Activated naive CD4-positive, alpha-beta T cell treated with anti-CD3 and anti-CD28 coated beads, Interleukin-2, amount 50 U/mL, for 16 hours (primary cell): ENCODE measurements around the gene WNT16.
"Not testable (repeated sequence)": the region's sequence is repeated elsewhere in the genome, so short reads cannot be mapped to it uniquely, and the experiment has no call there.

Experiments used
- DNase-seq: peaks from one replicate; pipeline ENCODE4 v3.0.0-alpha.2; 2020

The WNT16 gene

DNA sequence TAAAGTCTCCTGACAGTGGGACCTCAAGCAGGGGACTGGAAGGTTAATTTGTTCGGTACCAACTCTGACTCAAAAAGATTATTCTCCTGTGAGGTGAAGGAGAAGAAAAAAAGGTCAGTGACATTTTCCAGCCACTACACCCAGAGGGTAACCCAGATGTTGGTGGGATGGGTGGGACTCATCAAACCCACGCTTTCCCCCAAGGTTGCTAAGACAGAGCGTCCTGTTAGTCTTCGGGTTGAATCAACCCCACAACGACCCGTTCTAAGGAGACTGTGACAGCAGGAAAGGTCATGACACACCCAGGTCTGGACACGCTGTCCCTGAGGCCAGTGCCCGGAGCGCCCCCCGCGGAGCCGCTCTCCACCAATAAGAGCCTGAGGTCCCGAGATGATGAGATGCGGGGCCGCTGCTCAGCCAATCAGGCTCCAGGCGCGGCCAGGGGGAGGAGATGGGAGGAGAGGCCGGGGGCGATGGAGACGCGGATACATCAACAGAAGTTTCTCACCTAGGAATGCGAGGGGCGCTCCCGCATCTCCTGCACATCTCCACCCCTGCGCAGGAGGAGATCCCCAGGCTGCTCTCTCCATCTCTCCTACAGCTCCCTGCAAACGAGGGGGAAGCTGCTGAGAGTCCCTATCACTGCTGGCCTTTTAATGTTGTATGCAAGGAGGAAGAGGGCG lies at the start of gene WNT16:
Gene WNT16 (plus strand): TSS at position 493 of the 683 bp plus-strand sequence. CDS start 293 bp downstream, outside the sequence.
- no peak for DNase-seq

GRCh38 chr7:121279060-121279620 lies 49.7 kb upstream of the WNT16 start:
- no peak for DNase-seq

- no peak for DNase-seq
Measured at GRCh38 chr7:121279822-121280221, 49.0 kb upstream of the WNT16 start.

DNA sequence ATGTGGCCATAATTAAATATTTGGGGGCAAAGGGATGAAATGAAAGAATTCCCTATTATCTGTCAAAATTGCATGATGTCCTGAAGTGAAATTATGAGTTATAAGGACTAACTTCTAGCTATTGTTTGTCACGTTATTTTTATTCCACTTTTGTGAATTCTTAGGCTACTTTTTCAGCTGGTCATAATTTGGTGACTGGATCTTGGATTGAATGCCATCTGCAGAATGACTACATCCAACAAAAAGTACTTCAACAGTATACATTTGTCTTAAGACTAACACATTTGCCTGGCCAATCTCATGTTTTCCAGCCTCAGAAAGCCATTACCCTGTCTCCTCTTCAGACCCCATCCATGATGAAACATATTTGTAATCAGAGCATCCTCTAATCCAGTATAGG lies 48.1 kb upstream of the WNT16 start:
- DNase-seq: no peak

- DNase-seq: no peak
Measured at GRCh38 chr7:121282129-121282528, 46.7 kb upstream of the WNT16 start.

DNA sequence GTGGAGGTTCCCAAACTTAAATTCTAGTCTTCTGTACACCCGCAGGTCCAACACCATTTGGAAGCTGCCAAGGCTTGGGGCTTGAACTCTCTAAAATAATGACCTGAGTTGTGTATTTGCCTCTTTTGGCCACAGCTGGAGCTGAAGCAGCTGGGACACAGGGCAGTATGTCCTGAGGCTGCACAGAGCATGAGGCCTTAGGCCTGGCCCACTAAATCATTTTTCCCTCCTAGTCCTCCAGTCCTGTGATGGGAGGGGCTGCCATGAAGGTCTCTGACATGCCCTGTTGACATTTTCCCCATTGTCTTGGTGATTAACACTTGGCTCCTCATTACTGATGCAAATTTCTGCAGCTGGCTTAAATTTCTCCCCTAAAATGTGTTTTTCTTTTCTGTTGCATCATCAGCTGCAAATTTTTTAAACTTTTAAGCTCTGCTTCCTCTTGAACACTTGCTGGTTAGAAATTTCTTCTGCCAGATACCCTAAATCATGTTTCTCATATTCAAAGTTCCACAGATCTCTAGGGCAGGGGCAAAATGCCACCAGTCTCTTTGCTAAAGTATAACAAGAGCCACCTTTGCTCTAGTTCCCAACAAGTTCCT lies 43.6 kb upstream of the WNT16 start:
- DNase-seq: no peak

GRCh38 chr7:121286186-121286585 lies 42.6 kb upstream of the WNT16 start:
- no peak for DNase-seq

DNA sequence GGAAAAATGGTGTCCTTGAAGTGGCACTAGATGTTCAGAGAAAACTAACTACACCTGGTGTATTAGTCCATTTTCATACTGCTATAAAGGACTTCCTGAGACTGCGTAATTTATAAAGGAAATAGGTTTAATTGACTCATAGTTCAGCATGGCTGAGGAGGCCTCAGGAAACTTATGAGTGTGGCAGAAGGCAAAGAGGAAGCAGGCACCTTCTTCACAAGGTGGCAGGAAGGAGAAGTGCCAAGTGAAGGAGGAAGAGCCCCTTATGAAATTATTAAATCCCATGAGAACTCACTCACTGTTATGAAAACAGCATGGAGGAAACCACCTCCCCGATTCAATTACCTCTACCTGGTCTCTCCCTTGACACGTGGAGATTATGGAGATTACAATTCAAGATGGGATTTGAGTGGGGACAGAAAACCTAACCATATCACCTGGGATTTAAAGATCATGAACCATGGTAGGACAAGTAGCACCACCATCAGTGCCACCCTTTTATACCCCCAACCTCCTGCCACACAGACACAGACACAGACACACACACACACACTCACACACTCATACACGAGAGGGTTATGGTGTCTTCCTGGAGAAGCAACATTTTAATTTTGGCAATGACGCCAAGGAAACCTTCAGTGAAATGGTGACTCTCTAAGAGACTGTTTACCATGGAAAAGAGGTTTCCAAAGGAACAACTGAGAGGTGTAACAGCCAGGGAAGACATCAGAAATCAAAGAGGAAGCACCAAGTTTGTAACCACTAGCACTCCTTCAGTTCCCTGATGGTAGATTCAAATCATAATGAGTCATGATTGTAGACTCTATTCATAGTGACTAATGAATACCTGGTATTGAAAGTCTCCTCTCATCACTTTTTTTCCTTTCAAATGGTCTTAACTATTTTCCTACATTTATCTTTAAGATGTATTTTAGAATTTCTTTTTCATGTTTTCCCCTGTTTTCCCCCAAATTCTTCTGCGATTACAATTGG lies 41.8 kb upstream of the WNT16 start:
- no peak for DNase-seq

DNA sequence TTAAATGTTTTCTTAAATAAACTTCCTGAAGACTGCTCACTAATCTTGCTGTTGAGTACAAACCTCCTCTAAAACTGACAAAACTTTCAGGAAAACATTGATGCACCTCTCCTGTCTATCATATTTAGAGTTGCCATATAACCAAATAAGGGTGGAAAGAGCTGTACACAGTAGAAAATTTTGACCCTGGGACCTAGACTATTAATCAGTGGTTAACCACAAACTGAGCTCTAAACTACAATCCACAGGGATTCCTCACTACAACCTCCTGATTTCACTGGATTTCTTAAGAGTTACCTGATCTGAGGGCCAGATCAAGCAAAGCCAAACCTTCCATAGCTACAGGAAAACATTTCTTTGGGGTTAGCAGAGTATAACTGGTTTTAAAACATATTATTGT lies 39.9 kb upstream of the WNT16 start:
- DNase-seq: no peak

DNA sequence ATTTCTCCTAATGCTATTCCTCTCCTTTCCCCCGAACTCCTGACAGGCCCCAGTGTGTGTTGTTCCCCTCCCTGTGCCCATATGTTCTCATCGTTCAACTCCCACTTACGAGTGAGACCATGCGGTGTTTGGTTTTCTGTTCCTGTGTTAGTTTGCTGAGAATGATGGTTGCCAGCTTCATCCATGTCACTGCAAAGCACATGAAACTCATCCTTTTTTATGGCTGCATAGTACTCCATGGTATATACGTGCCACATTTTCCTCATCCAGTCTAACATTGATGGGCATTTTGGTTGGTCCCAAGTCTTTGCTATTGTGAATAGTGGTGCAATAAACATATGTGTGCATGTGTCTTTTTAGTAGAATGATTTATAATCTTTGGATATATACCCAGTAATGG lies 38.9 kb upstream of the WNT16 start:
- not testable (repeated sequence) for DNase-seq

DNA sequence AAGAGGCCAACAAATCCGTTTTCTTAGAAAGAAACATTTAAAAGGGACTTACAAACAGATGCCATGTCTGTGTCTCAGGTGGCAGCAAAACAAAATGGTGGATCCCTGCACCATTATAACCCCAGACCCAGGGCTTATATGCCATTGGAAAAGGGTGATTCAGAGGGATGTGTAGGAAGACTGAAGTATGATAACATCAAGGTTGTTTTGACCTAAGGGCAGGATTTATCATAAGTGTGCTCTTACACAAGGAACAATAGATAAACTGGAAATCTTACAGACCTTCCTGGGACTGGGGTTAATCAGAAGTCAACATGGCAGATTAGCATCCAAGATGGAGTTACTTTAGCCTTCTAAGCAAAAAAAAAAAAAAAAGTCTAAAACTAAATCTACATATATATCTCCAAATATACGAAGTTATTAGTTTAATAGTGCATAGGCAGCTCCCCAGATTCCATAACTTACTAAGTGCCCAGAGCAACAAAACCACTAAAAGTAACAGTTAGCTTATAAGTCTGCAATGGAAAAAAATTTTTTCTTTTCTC lies 34.3 kb upstream of the WNT16 start:
- no peak for DNase-seq

- DNase-seq: no peak
Measured at GRCh38 chr7:121297843-121298242, 31.0 kb upstream of the WNT16 start.

DNA sequence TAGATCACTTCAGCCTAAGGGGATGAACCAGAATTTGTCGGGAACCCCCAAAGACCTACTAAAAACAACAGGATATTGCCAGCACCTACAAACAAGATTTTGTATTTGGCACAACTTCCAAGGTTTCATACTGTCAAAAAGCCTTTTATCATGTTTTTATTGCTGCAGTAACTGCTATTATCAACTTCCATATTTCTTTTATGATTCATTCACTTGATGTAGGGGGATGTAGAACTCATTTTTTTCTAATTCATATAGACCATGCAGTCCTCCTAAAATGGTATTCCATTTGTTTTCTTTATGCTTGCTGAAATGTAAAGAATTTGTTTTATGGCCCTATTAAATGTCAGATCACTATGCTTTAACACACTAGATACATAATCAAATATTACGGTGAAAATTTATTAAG lies 30.0 kb upstream of the WNT16 start:
- DNase-seq: no peak

DNA sequence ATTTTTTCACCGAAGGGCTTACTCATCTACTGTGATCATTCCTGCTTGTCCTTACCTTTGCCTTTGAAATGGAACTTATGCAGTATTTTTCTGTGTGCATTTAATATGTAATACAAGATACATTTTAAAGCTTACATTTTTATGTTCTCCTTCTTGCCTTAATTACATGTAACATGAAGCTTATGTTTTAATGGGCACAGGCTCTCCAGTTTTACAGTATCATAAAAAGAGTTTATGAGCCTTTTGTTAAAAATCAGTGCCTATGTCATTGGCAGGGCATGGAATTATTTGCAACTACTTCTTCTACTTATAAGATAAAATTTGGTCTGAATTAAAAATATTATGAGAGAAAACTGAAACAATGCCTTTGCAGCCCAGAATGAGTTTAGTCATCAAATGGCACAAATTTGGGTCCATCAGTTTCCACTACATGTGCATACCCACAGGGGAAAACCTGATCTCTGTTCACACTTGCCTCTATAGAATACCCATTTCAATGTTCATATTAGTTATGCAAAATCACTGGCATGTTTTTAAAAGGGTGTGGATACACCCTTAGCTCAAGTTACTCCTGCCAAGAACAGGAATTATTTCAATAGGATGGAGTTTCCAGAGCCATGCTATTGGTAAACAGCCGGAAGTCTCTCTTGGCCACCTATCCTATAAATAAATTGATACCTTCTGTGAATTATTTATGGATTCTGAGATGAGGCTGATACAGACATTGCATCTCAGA lies 27.9 kb upstream of the WNT16 start:
- no peak for DNase-seq

GRCh38 chr7:121301446-121302213 lies 27.2 kb upstream of the WNT16 start:
- no peak for DNase-seq

DNA sequence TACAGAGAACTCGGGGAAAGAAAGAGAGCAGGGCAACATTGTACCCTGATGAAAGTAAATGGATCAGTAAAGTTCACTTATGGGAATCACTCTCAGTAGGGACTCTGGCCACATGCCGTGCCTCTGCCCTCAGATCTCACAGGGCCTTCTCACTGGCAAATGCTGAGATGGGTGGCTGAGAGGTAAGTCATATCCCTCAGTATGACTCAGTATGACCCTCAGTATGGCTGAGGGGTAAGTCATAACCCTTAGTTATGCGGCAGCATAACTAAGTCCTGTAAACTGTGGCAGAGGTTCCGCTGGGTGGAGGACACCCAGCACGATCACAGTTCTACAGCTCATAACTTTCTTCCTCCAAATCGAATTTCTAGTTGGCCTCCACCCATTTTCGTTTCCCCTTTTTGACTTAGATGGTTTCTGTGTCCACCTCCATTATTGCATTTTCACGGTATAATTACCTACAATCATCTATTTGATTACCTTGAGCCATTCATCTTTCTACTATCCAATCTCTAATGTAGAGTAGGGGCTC lies 26.5 kb upstream of the WNT16 start:
- no peak for DNase-seq

GRCh38 chr7:121303422-121304101 lies 25.2 kb upstream of the WNT16 start:
- no peak for DNase-seq

DNA sequence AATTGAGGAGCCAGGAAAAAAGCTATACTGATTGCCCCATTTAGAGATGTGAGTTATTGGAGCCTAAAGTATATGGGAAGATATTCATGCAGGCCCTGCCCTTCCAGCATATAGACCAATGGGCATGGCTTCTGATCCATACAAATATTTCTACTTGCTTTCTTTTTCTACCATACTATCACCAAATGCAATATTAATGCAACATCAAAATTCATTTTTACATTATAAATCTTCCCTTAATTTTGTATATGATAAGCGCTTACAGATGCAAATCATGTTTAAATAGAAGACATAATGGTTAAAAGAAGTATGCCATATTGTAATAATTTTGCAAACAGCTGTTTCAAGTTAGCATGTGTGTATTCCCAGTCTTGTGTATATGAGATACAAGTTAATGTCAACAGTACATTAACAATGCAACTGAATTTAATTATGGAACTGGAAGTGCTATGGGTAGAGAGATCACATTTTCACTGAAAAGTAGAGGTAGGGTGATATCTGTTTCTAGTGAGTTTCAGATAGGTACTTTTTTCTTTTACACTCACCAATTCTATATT lies 24.6 kb upstream of the WNT16 start:
- DNase-seq: no peak

- DNase-seq: no peak
Measured at GRCh38 chr7:121305109-121305508, 23.7 kb upstream of the WNT16 start.

DNA sequence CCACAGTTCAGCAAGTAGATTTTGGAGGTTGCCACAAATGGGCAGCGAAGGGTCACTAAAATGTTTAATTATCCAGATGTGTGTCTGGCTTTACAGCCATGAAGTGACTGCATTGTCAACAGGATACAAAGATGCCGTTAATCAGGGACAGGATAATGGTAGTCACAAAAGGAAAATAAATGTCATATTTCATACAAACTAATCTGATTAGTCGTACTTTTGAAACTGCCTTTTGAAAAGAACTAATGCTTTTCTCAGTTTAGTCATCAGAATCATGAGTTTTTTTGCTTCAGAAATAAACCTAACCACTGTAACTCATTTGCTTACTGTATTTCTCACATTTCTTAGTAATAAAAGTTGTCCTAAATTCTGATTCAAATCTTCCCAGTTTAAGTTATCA lies 22.2 kb upstream of the WNT16 start:
- no peak for DNase-seq
